NCI-H748 treated with DMSO at 0.1 percent for 48 hours (cell line): ENCODE data around the gene KDELR1.

Experiments
- DNase-seq: peaks from one replicate; lab custom pipeline; 2025; lab: John Stamatoyannopoulos, UW

The KDELR1 gene

GRCh38 chr19:48391100-48392005 lies at the start of gene KDELR1:
KDELR1 (minus strand) TSS chr19:48391551; CDS start chr19:48391358, 193 bp downstream.
- DNase-seq, result peak; percentile 71

DNA sequence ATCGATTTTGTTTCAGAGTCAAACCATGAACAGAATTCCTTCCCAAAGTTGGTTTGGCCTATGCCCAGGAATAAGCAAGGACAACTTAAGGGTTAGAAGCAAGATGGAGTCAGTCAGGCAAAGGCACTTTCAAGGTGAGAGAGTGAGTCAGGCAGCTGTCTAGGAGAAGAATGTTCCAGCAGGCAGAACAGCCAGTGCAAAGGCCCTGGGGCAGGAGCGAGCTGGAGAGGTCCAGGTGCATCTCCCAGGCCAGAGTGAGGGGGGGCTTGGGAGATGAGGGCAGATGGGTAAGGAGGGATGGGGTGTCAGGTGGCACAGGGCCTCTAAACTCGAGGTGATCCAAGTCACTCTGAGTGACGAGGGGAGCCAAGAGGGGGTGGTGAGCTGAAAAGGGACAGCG lies 45.2 kb upstream of the KDELR1 start:
- DNase-seq, result no peak

DNA sequence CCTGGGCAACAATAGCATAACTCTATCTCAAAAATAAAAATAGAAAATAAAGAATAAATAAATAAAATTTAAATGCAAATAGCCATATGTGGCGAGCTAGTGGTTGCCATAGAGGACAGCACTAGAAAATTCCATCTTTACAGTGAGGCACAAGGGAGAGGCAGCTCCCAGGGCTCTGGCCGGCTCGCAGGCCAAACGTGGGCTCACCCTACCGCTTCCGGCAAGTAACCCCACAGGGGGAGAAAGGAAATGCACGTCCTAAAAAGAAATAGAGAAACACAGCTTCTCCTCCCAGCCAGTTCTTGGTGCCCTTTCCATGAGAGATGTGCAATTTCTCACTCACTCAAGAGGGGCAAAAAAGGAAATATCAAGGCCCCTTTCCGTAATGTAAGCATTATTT lies 42.0 kb upstream of the KDELR1 start:
- no peak for DNase-seq

- no peak for DNase-seq
Measured at GRCh38 chr19:48428670-48429069, 37.3 kb upstream of the KDELR1 start.

DNA sequence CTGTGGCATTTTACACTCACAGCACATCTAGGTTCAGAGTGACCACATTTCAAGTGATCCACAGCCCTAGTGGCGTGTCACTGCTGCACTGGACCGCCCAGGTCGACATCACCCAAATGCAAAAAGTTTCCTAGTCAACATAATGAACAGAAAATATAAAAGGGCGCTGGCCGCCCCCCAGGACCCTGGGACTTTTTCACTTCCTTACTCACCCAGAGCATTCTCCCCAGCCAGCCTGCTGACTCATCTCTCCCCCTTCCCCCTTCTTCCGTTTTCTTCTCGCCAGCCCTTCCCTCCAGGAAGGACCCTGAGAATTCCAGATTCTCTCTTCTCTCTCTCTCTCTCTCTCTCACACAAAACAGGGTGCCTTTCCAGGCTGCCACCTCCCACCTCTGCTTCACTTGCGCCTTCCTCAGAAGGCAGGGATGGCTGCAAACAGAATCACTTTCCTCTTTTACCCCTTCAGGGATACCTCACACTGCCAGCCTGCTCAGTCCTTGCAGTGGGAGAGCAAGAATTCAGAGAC lies 33.4 kb upstream of the KDELR1 start:
- DNase-seq, result no peak

GRCh38 chr19:48421548-48421947 lies 30.2 kb upstream of the KDELR1 start:
- DNase-seq, result no peak

DNA sequence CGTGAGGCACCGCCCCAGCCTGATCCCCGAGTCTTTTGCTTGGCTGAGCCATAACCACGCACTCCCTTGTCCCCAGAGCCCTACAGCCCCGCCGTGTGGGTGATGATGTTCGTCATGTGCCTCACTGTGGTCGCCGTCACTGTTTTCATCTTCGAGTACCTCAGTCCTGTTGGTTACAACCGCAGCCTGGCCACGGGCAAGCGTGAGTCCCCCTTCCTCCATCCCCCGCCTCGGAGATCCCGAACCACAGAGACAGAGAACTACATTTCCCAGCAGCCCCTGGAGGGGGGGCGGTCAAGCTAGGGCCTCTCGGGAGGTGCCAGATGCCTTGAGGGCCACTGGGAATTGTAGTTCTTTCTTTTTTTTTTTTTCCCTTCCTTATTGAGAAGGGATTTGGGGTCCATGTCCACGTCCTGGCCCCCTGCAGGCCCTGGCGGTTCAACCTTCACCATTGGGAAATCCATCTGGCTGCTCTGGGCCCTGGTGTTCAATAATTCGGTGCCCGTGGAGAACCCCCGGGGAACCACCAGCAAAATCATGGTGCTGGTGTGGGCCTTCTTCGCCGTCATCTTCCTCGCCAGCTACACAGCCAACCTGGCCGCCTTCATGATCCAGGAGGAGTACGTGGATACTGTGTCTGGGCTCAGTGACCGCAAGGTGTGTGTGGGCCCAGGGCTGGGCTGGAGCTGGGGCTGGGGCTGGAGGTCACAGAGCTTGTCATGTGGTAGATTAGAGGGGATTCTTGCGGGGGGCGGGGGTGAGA lies 28.0 kb upstream of the KDELR1 start:
- DNase-seq, result no peak

GRCh38 chr19:48418317-48419064 lies 27.1 kb upstream of the KDELR1 start:
- DNase-seq, result no peak

DNA sequence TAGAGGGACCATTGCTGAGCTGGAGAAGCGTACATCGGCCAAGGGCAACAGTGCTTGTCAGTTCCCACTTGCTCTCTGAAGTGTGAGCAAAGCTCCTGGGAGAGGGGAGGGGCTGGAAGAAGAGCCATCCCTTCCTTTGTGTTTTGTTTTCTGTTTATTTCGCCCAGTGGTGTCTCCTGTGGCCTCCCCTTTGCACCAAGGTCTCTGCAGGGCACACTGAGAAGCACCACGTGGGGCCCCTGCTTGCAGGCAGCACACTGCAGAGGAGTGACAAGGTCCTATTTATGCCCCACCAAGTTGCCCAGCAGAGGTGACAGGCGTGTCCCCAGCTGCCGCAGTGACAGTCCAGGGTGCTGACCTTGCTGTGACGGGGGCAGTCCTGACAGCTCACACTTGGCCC lies 26.1 kb upstream of the KDELR1 start:
- no peak for DNase-seq

GRCh38 chr19:48415806-48416221 lies 24.5 kb upstream of the KDELR1 start:
- DNase-seq, result no peak

GRCh38 chr19:48415395-48415794 lies 24.0 kb upstream of the KDELR1 start:
- no peak for DNase-seq

DNA sequence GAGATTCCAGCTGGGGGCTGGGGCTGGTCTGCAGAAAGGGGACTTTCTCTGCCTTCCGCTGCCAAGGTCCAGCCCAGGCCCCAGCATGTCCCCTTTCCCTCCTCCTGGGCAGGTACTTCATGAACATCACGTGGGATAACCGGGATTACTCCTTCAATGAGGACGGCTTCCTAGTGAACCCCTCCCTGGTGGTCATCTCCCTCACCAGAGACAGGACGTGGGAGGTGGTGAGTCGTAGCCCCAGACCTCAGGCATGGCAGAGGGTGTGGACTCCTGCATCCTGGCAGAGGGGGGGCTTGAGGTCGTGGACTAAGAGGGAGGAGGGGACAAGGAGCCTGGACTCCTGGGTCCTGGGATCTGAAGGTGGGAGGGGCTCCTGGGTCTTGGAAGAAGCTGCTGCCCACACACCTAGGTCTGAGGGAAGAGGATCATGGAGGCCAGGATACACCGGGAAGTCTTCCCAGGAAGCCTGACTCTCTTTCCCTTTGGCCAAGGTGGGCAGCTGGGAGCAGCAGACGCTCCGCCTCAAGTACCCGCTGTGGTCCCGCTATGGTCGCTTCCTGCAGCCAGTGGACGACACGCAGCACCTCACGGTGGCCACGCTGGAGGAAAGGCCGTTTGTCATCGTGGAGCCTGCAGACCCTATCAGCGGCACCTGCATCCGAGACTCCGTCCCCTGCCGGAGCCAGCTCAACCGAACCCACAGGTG lies 22.7 kb upstream of the KDELR1 start:
- no peak for DNase-seq

DNA sequence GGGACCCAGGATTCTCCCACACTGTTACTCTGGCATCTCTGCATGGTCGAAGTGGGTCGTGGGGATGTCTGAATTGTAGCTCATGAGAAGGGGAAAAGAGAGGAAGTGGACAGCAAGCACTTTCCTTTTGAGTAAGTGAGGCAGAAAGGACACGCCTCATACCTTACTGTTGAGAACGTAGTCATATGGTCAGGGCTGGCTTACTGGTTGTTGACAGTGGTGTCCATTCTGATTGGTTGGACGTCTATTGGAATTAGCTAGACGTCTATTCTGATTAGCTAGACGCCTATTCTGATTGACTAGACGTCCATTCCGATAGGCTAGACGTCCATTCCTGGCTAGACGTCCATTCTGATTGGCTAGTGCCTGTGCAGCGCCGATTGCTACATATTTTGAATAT lies 14.5 kb upstream of the KDELR1 start:
- no peak for DNase-seq

- no peak for DNase-seq
Measured at GRCh38 chr19:48405010-48405659, 13.8 kb upstream of the KDELR1 start.

DNA sequence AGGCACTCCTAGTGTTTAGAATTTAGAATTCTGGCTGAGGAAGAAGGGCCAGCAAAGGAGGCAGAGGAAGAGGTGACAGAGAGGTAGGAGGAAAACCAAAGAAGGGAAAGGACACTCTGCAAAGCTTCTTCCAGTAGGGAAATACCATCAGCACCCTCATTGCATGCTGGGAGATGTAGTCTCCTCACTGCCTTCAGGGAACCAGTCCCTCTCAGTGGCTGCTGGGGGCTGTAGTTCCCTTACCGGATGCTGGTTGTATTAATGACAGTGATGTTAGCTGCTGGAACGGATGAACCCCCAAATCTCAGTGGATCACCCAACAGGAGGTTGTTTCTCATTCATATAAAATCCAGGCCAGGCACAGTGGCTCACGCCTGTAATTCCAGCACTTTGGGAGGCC lies 12.3 kb upstream of the KDELR1 start:
- DNase-seq, result no peak

DNA sequence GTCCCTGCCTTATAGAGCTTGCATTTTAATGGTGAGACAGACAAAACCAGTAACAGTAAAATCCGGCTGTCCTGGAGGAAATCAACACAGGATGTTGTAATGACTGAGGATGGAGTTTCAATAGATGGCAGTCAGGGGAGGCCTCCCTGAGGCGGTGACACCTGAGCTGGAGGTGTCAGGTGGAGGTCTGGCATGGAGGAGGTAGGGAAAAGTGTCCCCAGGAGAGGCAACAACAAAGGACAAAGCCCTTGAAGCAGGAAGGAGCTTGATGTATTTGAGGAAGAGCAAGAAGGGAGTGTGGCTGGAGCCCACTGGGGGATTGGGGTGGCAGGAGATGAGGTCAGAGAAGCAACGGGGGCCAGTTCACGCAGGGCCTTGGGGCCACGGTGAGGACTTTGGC lies 9.9 kb upstream of the KDELR1 start:
- DNase-seq, result no peak

DNA sequence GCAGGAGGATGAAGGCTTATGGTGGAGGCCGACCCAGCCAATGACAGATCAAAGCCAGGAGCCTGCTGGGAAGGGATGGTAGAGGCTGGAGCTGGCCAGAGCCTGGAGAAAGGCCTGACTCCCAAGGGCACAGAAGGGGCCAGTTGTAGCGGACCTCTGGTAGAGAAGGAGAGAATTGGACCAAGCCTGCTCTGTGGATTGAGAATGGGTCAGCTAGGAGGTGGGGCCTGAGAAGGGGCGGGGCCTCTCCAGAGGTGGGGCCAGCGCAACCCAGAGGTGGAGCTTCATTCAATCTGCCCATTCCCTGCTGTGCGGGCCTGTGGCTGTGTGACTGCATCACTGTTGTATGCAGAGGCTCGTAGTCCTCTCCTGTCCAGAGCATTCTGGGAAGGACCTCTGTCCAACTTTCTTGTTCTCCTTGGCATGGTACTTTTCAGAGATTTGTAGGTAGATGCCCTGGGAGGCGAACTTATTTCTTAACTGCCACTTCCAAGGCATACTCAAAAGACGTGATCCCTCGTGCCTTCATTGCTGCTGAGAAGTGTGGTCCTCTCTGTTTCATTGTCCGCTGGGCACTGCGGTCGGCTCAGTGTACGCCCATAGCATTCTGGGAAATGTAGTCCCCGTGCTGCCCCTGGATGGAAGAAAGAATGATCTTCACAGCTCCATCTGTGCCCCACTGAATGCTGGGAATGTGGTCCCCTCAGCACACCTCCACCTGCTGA lies 8.8 kb upstream of the KDELR1 start:
- peak; percentile 50 for DNase-seq

- DNase-seq, result peak; percentile 85
Measured at GRCh38 chr19:48398375-48399235, 7.3 kb upstream of the KDELR1 start.

GRCh38 chr19:48398102-48398374 lies 6.7 kb upstream of the KDELR1 start:
- no peak for DNase-seq
